HG02678 (cell line): ENCODE measurements around the gene CRIP1.

ENCODE experiments used
- ATAC-seq: cut with Tn5 transposase; IDR thresholded peaks from one replicate; pipeline ENCODE4 v1.9.1; 2021; ENCODE audit warnings: mild to moderate bottlenecking, moderate library complexity; ENCODE audit not compliant: unreplicated experiment

CRIP1 gene, protein sequence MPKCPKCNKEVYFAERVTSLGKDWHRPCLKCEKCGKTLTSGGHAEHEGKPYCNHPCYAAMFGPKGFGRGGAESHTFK

DNA sequence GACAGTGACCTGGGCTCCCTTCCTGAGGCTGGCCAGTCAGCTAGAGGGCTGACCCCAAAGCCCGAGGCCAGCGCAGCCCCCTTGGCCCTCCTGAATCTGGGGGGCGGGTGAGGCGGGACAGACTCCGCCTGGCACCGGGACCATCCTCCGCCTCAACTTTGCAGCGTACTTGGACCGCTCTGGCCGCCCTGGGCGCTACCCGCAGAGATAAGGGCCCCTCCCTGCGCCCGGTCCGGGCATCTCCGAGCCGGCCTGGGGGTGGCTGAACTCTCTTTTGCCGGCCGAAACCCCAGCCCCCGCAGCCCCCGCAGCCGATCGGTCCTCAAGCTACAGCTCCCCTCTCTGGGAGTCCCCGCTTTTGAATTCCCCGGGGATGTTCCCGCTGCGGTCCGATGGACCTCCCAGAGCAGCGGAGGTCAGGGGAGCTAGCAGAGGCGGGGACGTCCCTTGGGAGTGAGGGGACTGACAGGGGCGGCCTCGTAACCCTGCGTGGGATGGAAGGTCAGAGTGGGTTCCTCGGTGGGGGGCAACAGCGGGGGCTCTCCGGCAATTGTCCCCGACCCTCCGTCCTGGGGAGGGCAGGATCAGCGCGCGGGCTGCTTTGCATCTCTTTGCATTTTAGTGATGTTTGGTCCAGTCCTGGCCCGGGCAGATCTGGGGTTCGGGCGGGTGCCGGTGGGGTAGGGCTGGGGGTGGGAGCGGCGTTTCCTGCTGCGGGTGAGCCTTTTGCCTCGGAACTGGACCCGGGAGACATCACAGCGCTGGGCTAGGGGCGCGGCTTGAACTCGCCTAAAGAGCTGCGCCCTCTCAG, at the start of gene CRIP1:
CRIP1 (plus strand) TSS at position 724 of the 811 bp plus-strand sequence. CDS start 374 bp downstream, outside the sequence.
- ATAC-seq: no peak

DNA sequence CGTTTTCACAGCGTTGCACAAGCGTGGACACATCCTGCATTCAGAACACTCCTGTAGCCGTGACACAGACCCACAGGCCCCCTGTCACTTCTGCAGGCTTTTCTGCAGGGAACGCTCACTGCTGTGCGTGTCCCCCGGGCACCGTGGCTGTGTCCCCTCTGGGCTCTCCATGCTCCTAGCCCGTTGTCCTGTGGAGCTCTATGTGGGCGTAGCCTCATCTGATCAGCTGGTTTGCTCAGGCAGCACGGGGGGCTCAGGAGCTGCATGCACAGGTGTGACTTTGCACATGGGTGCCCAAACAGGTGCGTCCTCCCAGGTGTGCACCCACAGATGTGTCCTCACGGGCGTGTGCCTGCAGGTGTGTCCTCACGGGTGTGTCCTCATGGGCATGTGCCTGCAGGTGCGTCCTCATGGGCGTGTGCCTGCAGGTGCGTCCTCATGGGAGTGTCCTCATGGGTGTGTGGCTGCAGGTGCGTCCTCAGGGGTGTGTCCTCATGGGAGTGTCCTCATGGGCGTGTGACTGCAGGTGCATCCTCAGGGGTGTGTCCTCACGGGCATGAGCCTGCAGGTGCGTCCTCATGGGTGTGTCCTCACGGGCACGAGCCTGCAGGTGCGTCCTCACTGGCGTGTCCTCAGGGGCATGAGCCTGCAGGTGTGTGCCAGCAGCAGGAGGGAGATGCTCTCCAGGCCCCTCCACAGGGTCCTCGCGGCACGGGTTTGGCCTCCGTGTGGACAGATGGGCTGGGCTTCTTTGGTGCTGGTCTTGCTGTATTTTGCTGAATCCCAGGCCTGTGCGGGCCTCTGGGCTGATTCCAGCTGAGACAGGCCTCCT, 49.6 kb upstream of the CRIP1 start:
- ATAC-seq: no peak

DNA sequence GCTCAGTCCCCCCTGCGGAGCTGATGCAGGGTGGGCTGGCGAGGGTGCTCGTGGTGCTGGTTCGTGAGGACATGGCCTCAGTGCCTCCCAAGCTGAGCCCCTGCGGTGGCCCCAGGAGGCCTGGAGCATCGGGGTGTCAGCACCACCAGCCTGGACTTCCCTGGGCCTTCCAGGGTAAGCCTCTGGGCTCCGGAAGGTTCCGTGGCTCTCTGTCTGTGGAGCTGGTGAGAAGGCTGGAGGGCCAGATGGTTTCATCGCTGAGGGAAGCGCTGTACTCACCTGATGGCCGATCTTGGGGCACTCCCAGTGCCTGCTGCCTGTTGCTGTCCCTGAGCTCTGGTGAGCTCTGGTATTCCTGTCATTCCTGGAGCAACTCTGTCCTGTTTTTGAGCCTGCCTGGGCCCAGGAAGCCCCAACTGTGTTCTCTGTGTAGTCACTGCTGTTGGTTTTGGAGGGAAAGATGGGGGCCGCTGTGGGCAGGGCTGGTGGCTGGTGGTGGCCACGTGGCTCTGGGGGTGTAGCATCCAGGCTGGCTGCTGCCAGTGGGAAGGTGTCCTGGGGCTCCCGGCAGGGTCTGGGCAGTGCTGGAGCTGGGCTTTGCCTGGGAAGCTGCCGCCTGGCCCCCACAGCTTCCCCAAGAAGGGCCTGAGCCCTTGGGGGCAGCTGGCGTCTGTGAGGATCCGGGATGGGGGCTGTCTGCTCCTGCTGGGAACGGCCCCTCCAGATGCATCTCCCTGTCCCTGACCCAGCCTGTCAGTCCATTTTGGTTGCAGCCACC, 48.8 kb upstream of the CRIP1 start:
- ATAC-seq: no peak

DNA sequence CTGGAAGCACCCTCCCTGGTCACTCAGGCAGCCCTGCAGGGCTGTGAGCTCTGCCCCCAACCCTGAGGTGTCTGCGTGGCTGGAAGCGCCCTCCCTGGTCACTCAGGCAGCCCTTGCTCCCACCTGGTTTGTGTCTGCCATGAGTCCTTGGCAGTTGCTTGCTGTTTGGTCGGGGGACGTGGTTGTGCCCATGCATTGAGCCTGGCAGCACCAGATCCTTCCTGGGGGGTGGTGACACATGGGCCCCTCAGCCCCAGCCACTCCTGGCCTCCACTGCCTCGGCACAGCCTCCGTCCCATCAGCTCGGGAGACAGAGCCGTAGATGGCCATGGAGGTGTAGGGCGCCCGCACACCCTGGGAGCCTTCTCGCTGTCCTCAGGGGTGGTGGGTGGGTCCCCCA, 47.5 kb upstream of the CRIP1 start:
- ATAC-seq: no peak

DNA sequence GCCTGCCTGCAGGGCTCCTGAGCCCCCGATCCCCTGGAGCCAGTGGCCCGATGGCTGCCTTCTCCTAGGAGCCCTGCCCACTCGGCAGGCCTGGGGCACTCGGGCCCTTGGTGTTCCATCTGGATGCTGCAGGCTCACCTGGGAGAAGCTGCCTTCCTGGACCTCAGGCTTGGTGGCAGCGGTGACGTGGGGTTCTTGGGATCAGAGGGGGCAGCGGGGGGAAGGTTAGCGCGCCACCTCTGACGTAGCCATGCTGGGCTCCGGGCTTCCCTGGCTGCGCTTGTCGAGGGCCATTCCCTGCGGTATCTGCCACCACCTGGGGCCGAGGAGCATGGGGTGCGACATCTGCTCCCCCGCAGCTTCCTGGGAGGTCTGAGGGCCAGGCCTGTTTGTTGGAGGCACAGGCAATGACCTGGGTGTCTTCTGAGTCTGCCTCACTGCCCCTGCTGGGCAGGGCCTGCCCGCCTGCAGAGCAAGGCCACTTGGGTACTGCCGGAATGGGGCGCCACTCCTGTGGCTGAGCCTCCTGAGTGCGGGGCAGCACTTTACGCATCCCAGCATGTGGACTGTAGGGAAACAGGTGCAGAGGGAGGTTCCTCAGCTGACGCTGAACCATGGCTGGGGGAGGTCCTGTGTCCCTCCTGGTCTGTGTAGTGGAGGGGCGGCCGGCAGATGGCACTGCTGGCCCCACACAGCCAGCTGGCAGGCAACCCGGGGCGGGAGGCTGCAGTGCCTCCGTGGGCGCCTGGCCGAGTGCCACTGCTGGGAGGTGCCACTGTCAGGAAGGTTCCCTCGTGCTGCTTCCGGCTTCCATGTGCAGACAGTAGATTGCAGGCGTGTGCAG, 46.8 kb upstream of the CRIP1 start:
- ATAC-seq: no peak

DNA sequence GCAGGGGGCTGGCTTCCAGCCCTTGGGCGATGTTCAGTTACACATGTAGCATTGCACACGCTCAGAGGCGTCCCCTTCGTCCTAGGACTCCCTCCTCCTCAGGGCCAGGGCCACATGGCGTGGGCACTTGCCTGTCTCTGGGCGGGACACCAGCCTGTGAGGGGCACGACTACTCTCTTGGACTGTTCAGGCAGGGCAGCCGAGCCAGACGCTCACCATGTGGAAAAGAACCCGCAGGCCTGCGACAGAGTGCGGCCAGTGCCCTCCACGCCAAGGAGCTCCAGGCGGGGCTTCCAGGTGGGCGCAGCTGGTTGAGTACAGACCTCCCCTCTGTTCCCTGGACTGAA, 46.2 kb upstream of the CRIP1 start:
- no peak for ATAC-seq

DNA sequence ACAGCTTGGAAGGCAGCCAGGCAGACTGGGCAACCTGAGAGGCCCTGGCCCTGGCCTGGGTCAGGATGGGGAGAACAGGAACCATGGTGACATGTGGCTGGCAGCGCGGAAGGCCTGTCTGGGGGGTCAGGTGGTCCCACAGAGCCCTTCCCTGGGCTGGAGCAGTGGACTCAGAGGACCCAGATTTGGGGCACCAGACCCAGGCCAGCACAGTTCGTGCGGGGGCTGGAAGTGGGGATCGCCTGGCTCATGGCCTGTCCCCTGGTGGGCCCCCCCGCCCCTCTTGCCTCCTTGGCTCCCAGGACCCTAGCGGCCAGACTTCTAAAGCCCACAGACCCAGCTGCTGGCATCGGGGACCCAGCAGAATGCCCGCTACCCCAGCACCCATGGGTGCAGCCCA, 45.7 kb upstream of the CRIP1 start:
- no peak for ATAC-seq

DNA sequence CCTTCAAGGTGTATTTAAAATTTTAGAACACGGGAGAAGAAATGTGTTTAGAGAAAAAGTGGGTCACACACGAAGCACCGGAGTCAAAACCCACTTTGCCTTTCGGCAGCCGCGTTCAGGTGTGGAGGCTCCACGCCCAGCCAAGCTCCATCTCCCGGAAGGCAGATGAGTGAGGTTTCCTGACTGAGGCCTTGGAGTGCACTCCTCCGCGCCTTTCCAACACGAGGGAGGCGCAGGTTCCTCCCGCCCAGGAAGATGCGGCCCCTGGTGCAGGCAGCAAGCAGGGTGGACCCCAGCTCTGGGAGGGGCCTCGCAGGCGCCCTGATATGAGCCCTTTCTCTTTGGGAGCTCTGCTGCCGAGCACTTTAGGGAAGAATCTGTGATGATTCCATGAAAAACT, 44.6 kb upstream of the CRIP1 start:
- ATAC-seq: no peak

DNA sequence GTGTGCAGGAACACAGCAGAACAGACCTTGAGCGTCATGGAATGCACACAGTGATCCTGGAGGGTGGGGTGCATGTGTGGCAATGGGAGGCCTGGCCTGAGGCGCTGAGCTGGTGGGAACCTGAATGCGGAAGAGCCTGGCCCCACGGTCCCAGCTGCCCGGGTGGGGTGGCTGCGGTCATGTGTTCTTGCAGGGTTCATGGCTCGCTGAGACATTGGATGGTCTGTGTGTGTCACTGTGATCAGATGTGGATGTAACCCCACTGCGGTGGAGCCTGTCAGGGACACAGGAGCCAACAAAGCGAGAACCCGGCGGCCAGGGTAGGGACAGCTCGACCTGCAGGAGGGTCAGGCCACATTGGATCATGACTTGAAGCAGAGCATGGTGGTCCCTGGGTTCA, 43.9 kb upstream of the CRIP1 start:
- no peak for ATAC-seq

DNA sequence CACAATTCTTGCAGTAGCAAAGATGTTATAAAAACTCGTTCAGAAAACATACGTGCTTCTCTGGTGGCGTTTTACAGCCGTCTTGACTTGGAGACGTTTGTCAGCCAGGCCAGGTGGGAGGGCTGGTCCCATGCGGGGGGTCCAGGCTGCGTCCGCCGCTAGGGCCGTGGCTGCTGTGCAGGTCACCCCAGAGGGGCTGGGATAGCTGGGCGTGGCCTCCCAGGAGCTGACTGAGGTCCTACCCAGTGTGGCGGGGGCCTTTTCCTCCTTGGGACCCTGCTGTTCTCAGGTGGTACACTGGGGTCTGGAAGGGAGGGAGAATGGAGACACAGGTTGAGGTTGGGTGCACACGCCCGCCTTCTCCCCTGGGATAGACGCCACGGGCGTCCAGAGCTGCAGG, 41.8 kb upstream of the CRIP1 start:
- ATAC-seq: no peak

DNA sequence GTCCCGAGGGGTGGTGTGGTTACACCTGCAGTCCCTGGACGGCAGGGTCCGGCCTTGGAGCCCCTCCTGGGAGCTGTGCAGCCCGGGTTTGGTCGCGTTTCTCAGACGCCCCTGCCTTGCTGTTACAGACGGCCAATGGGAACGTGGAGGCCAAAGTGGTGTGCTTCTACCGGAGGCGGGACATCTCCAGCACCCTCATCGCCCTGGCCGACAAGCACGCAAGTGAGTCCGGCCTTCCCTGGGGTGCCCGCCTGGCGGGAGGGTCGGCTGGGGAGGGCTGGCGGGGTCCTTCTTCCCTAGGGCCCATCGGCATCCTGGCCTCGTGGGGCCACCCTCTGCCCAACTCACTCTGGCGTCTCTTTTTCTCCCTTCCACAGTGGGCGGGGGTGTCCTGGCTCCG, 41.4 kb upstream of the CRIP1 start:
- ATAC-seq: no peak

DNA sequence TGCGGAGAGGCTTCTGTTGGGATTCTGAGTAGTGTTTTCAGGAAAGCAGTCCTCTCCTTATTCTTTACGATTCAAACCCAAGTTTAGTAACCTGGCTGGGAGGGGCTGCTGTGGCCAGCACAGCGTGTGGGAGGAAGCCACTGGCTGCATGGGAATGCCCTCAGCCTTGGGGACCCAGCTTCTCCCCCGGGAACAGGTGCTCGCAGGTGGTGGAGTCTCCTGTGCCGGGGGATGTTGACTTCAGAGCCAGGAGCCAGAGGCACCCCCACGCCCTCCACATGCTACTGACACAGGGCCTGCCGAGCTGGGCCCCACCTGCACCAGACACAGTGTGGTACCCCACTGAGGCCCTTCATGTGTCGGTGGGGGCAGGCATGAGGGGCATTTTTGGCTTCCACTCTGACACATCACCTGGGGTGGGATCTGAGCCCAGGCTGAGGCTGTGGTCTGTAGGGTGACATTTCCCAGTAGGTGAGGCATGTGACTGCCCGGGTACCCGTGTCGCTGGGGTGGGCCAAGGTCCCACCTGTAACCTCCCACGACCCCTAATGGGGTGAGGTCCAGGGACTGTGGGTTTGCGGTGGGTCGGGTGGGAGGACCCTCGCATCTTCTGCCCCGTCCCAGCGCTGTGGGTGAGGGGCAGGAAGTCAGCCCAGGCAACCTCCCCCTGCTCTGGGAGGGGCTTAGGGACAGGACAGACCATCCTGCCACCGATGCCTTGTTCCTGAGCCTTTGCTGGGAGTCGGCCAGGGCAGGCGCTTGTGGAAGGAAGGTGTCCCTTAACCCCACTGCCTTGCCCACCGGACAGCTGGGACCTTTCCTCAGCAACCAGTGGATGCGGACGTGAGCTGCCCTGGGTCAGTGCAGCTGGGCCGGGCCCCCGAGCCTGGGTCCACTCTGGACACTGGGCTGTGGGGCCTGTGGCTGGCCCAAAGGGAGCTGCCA, 40.5 kb upstream of the CRIP1 start:
- ATAC-seq: no peak

DNA sequence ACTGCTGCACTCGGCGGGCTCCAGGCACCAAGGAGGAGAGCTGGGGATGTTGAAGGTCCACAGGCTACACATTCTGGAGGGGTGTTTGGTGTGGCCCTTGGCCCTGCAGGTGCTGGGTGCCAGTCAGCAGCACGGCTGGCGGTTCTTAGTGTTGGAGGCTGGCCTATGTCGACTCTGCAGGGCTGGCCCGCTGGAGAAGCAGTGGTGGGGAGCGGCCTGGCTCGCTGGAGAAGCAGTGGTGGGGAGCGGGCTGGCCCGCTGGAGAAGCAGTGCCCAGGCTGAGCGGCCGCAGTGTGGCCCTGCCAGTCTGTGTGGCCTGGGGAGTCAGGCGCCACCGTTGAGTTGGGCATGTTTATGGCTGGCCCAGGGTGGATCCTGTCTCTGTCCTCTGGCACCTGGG, 39.7 kb upstream of the CRIP1 start:
- ATAC-seq: no peak

DNA sequence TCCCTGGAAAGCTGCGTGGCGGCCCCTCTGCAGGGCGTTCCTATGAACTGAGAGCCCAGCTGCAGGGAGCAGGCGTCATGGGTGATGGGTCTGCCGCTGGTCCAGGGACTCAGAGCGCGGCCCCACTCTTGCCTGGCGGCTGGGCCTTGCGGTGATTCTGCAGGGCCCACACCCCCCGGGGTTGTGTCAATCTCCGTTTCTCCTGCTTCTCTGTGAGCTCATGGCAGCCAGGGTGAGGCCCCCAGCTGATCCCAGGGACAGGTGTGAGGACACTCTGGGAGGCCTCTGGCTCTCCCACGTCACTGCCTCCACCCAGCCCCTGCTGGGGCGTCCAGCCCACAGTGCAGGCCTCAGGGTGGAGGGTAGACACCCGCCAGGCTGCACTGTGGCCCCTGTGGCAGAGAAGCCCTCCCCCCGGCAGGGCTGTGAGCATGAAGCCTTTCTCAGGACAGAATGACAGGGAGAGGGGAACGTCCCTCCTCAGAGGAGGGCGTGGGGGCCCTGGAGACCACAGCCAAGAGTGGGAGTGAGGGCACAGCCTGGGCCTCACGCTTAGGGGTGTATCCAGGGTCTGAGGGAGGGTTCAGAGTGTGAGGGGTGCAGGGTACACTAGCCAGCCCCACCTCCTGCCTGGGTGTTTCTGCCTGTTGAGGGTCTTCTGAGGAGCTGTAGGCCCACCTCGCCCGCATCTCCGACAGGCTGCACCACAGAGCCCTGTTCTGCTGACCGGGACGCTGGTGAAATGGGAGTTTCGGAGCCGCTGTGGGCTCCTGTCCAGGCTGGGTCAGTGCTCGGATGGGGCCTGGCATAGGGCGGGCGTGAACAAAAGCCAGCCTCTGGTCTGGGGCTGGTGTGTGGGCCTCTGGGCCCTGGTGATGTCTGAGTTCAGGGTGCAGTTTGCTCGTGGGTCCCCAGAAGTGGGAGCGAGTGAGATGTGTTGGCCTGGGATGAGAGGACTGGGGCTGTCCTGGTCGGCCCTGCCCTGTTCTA, 38.7 kb upstream of the CRIP1 start:
- ATAC-seq: no peak

DNA sequence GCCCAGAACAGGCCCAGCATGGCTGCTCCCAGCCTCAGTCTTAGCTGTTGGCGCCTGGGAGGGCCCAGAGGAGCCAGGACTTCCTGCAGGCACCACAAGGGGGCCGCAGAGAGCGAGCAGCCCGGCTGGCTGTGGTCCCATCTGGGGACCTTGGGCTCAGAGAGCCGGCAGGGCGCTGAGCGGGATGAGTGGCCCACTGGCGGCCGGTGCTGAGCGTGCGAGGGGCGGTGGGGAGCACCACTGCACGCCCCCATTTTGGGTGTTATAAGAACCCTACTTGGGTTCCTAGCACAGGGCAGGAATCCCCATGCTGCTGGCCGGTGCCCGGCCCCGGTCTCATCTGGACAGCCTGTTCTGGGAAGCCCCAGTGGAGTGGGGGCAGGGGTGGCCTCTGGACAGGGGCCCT, 38.0 kb upstream of the CRIP1 start:
- ATAC-seq: no peak

DNA sequence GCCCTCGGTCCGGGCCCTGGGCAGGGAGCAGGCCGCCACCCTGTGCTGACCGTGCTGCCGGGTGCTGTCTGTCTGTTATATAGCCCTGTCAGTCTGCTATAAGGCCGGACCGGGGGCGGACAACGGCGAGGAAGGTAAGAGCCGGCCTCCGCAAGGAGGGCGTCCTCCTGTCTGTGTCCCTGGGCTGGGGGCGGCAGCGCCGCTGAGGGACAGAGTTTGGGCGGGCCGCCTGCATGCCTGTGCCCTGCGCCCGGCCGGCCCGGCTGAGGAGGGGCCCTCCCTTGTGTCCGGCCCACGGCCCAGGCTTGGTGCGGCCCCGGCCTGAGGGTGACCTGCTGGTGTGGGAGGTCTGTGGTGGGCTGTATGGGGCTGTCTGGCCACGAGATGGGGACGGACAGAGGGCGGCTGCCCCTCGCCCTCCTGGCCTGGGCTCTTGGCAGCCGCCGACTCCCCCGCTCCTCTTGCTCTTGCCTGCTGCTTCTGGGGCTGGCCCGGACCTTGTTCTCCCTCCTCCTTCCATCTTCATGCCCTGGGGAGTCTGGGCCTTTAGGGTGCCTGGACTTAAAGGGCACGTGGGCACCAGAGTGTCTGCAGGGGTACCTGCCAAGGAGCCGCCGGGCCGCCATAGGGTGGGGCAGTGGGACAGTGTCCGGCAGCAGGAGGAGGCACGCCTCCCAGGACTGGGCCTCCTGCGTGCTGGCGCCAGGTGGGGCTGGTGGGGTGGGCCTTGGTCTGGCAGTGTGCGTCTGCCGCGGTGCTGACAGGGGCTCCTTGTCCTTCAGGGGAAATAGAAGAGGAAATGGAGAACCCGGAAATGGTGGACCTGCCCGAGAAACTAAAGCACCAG, 37.2 kb upstream of the CRIP1 start:
- ATAC-seq: no peak

DNA sequence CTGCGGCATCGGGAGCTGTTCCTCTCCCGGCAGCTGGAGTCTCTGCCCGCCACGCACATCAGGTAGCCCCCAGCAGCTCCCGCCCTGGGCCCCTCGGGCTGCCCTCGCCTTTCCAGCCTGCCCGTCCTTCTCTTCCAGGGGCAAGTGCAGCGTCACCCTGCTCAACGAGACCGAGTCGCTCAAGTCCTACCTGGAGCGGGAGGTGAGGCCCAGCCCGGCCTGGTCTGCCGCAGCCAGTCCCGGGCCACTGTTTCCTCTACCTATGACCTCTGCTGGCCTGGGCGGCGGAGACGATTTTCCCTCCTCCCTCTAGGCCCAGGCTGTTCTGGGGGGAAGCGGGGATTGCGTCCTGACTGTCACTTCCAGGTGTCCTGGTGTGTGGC, 36.6 kb upstream of the CRIP1 start:
- ATAC-seq: no peak
